Keratinocyte (primary cell): Measurements from ENCODE around the gene CCDC34. TPM values are rescaled to one million over a fixed set of nuclear protein-coding genes. Genes with fewer than 3 reads are reported as not detected.
A peak's percentile ranks its signal among the peaks of the same experiment; 100 is the strongest.

Experiments
- DNase-seq: peaks from one replicate; pipeline ENCODE4 v3.0.0-alpha.2; 2011; ENCODE audit warnings: low read depth, missing footprints, low spot score
- FAIRE-seq: peaks from 2 replicates; lab custom pipeline; 2011; peaks lifted over from hg19 to GRCh38; lab: Jason Lieb, UNC
- H2AFZ ChIP-seq: 2 replicates; pipeline ENCODE4 v1.6.0; 2012; ENCODE audit warnings: low read length, control low read depth, inconsistent platforms; ENCODE audit not compliant: control insufficient read depth
- H3K27ac ChIP-seq: 2 replicates; pipeline ENCODE4 v1.5.1; 2011; ENCODE audit warnings: low read length; ENCODE audit not compliant: control insufficient read depth, insufficient read depth
- H3K27me3 ChIP-seq: 3 replicates; pipeline ENCODE4 v1.6.0; 2011; ENCODE audit warnings: low read length; ENCODE audit not compliant: control insufficient read depth, insufficient read depth; ENCODE audit errors: extremely low read depth
- H3K36me3 ChIP-seq, 2 experiments: 2 replicates in 1 of 2; 3 replicates in 1 of 2; pipeline ENCODE4 v1.5.1; 2011; ENCODE audit warnings: low read length in 2 of 2, mild to moderate bottlenecking in 1 of 2; ENCODE audit not compliant: control insufficient read depth in 2 of 2, insufficient read depth in 2 of 2; ENCODE audit errors: extremely low read depth in 1 of 2
- H3K4me1 ChIP-seq: 3 replicates; pipeline ENCODE4 v1.5.1; 2011; ENCODE audit warnings: low read length; ENCODE audit not compliant: control insufficient read depth, insufficient read depth; ENCODE audit errors: extremely low read depth
- H3K4me2 ChIP-seq: 3 replicates; pipeline ENCODE4 v1.6.0; 2011; ENCODE audit warnings: low read depth, low read length; ENCODE audit not compliant: control insufficient read depth, insufficient read depth; ENCODE audit errors: extremely low read depth
- H3K4me3 ChIP-seq, 3 experiments: fragments of 200-600 bp in 1 of 3; sonication (generic) in 1 of 3; 2 replicates in 2 of 3; 3 replicates in 1 of 3; pipeline ENCODE4 v1.5.1; 2011 to 2016; ENCODE audit warnings: low read length in 3 of 3, mild to moderate bottlenecking in 3 of 3, control low read depth in 2 of 3, inconsistent platforms in 1 of 3, low read depth in 1 of 3, mixed read lengths in 1 of 3, mixed run types in 1 of 3, moderate library complexity in 1 of 3; ENCODE audit not compliant: control insufficient read depth in 2 of 3, insufficient read depth in 2 of 3; ENCODE audit errors: extremely low read depth in 1 of 3
- H3K79me2 ChIP-seq: 2 replicates; pipeline ENCODE4 v1.6.0; 2012; ENCODE audit warnings: low read length; ENCODE audit not compliant: control insufficient read depth, insufficient read depth
- H3K9ac ChIP-seq: 3 replicates; pipeline ENCODE4 v1.6.0; 2011; ENCODE audit warnings: low read length; ENCODE audit not compliant: control insufficient read depth, insufficient read depth; ENCODE audit errors: extremely low read depth
- H3K9me1 ChIP-seq: 3 replicates; pipeline ENCODE4 v1.6.0; 2011; ENCODE audit warnings: low read length; ENCODE audit not compliant: control insufficient read depth, insufficient read depth; ENCODE audit errors: extremely low read depth
- H3K9me3 ChIP-seq: 2 replicates; pipeline ENCODE4 v1.5.1; 2012; ENCODE audit warnings: low read depth, low read length; ENCODE audit not compliant: control insufficient read depth
- H4K20me1 ChIP-seq: 3 replicates; pipeline ENCODE4 v1.6.0; 2011; ENCODE audit warnings: low read length; ENCODE audit not compliant: control insufficient read depth, insufficient read depth; ENCODE audit errors: extremely low read depth
- CTCF ChIP-seq, 3 experiments: IDR thresholded peaks in 1 of 3; conservative IDR thresholded peaks in 1 of 3; optimal IDR thresholded peaks in 1 of 3; 2 replicates in 2 of 3; 3 replicates in 1 of 3; pipeline versions ENCODE3 to v1.5.1; 2011; ENCODE audit warnings: low read length in 3 of 3, mild to moderate bottlenecking in 3 of 3, moderate library complexity in 2 of 3, control low read depth in 1 of 3, inconsistent platforms in 1 of 3; ENCODE audit not compliant: insufficient read depth in 2 of 3; ENCODE audit errors: extremely low read depth in 1 of 3
- EZH2 ChIP-seq: IDR thresholded peaks from one replicate; pipeline ENCODE4 v1.6.1; 2012; ENCODE audit warnings: inconsistent platforms, mild to moderate bottlenecking, low read length, moderate library complexity
- dilution Hi-C: fragments of 300-500 bp; cut with MboI; formaldehyde crosslinking; loops from one replicate; pipeline ENCODE4 v1.7.0; 2020; ENCODE audit warnings: low sequenced_read_pairs; ENCODE audit not compliant: extremely low pct_ligation_motif_present
- polyA plus RNA-seq, 5 experiments: library from polyadenylated mRNA; depleted of rRNA in 3 of 5; stranded (reverse) in 3 of 5; stranded (forward) in 1 of 5; unstranded in 1 of 5; fragments of >200 nt; gene quantifications; 1 replicate in 1 of 5; 2 replicates in 3 of 5; 3 replicates in 1 of 5; pipeline versions ENCODE4 v1.2.1 to v1.2.3, GENCODE V29; 2011 to 2012; ENCODE audit warnings: missing spikeins in 2 of 5, low read depth in 1 of 5, low replicate concordance in 1 of 5

CCDC34 gene
- polyA plus RNA-seq, 1 donor (not counting 4 experiments of a cell fraction or from before 2014, with no cell fraction given): 4.2 TPM

GRCh38 chr11:27291302-27291889 lies 71.6 kb downstream of the CCDC34 start:
- no peak overlapping the region for H3K27ac ChIP-seq
- peak; percentile 65 for FAIRE-seq
- H4K20me1 ChIP-seq: no peaks in the 10 kb centered on the region

GRCh38 chr11:27290261-27291050 lies 72.6 kb downstream of the CCDC34 start:
- no peak overlapping the region for H3K9ac ChIP-seq
- no peak overlapping the region for H3K4me2 ChIP-seq
- DNase-seq: no peak
- TF ChIP-seq CTCF (optimal IDR thresholded peaks at IDR 0.05 in 1 of 3, IDR thresholded peaks at IDR 0.05 in 1 of 3, conservative IDR thresholded peaks at IDR 0.05 in 1 of 3; ENCODE audit: extremely low read depth in 1 of 3, insufficient read depth in 2 of 3, low read length in 3 of 3) (no peak), EZH2 (no peak)
- FAIRE-seq: no peak
- peaks cover 15% of the 10 kb centered on the region for H3K4me1 ChIP-seq
- peaks cover 2% of the 10 kb centered on the region for H3K9me3 ChIP-seq
- no peaks in the 10 kb centered on the region for H3K9me1 ChIP-seq
- no peaks in the 10 kb centered on the region for H3K27me3 ChIP-seq
- no peaks in the 10 kb centered on the region for H3K36me3 ChIP-seq
- no peaks in the 10 kb centered on the region for H3K79me2 ChIP-seq
- dilution Hi-C loops: loop anchor here (25.0 kb wide), 1 partner anchor 103 kb away; no protein-coding TSS in a partner anchor
- H2AFZ ChIP-seq: no peak overlapping the region
- H3K4me3 ChIP-seq: no peak overlapping the region
- no peak overlapping the region for H3K27ac ChIP-seq
- H4K20me1 ChIP-seq: no peaks in the 10 kb centered on the region

More at GRCh38 chr11:27291302-27291889, 71.6 kb downstream of the CCDC34 start:
- Histone ChIP-seq H3K4me2 (no peak overlapping the region), H3K79me2 (no peaks in the 10 kb centered on the region), H3K36me3 (no peaks in the 10 kb centered on the region), H3K9ac (no peak overlapping the region), H3K4me3 (no peak overlapping the region), H3K27me3 (no peaks in the 10 kb centered on the region), H3K9me1 (no peaks in the 10 kb centered on the region), H3K9me3 (peaks cover 2% of the 10 kb centered on the region), H3K4me1 (peaks cover 15% of the 10 kb centered on the region), H2AFZ (no peak overlapping the region)
- TF ChIP-seq CTCF (optimal IDR thresholded peaks at IDR 0.05 in 1 of 3, IDR thresholded peaks at IDR 0.05 in 1 of 3, conservative IDR thresholded peaks at IDR 0.05 in 1 of 3; ENCODE audit: extremely low read depth in 1 of 3, insufficient read depth in 2 of 3, low read length in 3 of 3): peak in 1 of 3 experiments; percentile 7
- TF ChIP-seq EZH2: no peak
- dilution Hi-C loops: loop anchor here (25.0 kb wide), 1 partner anchor 104 kb away; no protein-coding TSS in a partner anchor
- no peak for DNase-seq

Other genes with a start within 250 kb of the CCDC34 start
- 24.3 to 49.7 TPM (median 35.1 TPM) in 3 replicates for gene LGR4, start 109.6 kb upstream of the CCDC34 start, polyA plus RNA-seq
- 12.1 to 27.5 TPM (median 23.0 TPM) in 3 replicates for gene LIN7C, start 143.6 kb upstream of the CCDC34 start, polyA plus RNA-seq